Stimulated activated CD8-positive, alpha-beta memory T cell treated with anti-CD3 and anti-CD28 coated beads, Interleukin-2, amount 100 ng/mL, for 48 hours (primary cell): ENCODE measurements around the gene CNTNAP2.

Source experiments
- DNase-seq, 2 donors: peaks; one replicate each; pipeline ENCODE4 v3.0.0-alpha.2; 2020; ENCODE audit warnings: low read depth in 2 of 2

CNTNAP2 gene

GRCh38 chr7:148204639-148205304 lies 2088.2 kb downstream of the CNTNAP2 start:
- no peak for DNase-seq

GRCh38 chr7:148209643-148210190 lies 2093.1 kb downstream of the CNTNAP2 start:
- no peak for DNase-seq

GRCh38 chr7:148210804-148211325 lies 2094.3 kb downstream of the CNTNAP2 start:
- no peak for DNase-seq

- no peak for DNase-seq
Observed at GRCh38 chr7:148211740-148212151, 2095.1 kb downstream of the CNTNAP2 start.

- DNase-seq, result no peak
Observed at GRCh38 chr7:148212731-148213130, 2096.1 kb downstream of the CNTNAP2 start.

GRCh38 chr7:148214101-148214500 lies 2097.5 kb downstream of the CNTNAP2 start:
- DNase-seq, result no peak

- DNase-seq, result no peak
Observed at GRCh38 chr7:148218603-148219002, 2102.0 kb downstream of the CNTNAP2 start.

- DNase-seq, result no peak
Observed at GRCh38 chr7:148222721-148223120, 2106.1 kb downstream of the CNTNAP2 start.

GRCh38 chr7:148223160-148223559 lies 2106.6 kb downstream of the CNTNAP2 start:
- DNase-seq, result no peak

- no peak for DNase-seq
Observed at GRCh38 chr7:148223738-148224137, 2107.1 kb downstream of the CNTNAP2 start.

GRCh38 chr7:148230296-148230695 lies 2113.7 kb downstream of the CNTNAP2 start:
- no peak for DNase-seq

GRCh38 chr7:148230883-148231282 lies 2114.3 kb downstream of the CNTNAP2 start:
- no peak for DNase-seq

GRCh38 chr7:148232784-148233183 lies 2116.2 kb downstream of the CNTNAP2 start:
- DNase-seq, result no peak

GRCh38 chr7:148234715-148235114 lies 2118.1 kb downstream of the CNTNAP2 start:
- no peak for DNase-seq

GRCh38 chr7:148238761-148239325 lies 2122.2 kb downstream of the CNTNAP2 start:
- no peak for DNase-seq

GRCh38 chr7:148241700-148242293 lies 2125.2 kb downstream of the CNTNAP2 start:
- DNase-seq, result no peak

- DNase-seq, result no peak
Observed at GRCh38 chr7:148242294-148242821, 2125.8 kb downstream of the CNTNAP2 start.

GRCh38 chr7:148245381-148245780 lies 2128.8 kb downstream of the CNTNAP2 start:
- DNase-seq, result no peak

- DNase-seq, result no peak
Observed at GRCh38 chr7:148253629-148254028, 2137.0 kb downstream of the CNTNAP2 start.

GRCh38 chr7:148255333-148255732 lies 2138.7 kb downstream of the CNTNAP2 start:
- DNase-seq, result no peak

- DNase-seq, result no peak
Observed at GRCh38 chr7:148256433-148256832, 2139.8 kb downstream of the CNTNAP2 start.

- no peak for DNase-seq
Observed at GRCh38 chr7:148260599-148260998, 2144.0 kb downstream of the CNTNAP2 start.
